Gastroesophageal sphincter (tissue), 3 donors: ENCODE results near the gene CSRP1.
A peak's percentile ranks its signal among the peaks of the same experiment; 100 is the strongest.

ENCODE experiments used
- POLR2A ChIP-seq, 2 donors: fragments of 450-650 bp; IDR thresholded peaks; one replicate each; pipeline ENCODE4 v1.6.1; 2017; ENCODE audit warnings: antibody characterized with exemption in 2 of 2, mild to moderate bottlenecking in 2 of 2, moderate library complexity in 1 of 2
- POLR2AphosphoS5 ChIP-seq: sonication (generic); formaldehyde crosslinking; IDR thresholded peaks from one replicate; pipeline ENCODE4 v1.6.1; 2017; ENCODE audit warnings: antibody characterized with exemption
- TF ChIP-seq, protein P1 (sequence below), 4 experiments: fragments of 200-600 bp in 2 of 4; fragments of 450-650 bp in 2 of 4; sonication (generic) in 1 of 4; IDR thresholded peaks; one replicate each; pipeline ENCODE4 v1.5.1; 2017 to 2019; ENCODE audit warnings: antibody characterized with exemption in 4 of 4, mild to moderate bottlenecking in 2 of 4, moderate library complexity in 2 of 4

- no peak for TF ChIP-seq POLR2A (IDR thresholded peaks at IDR 0.05)
- TF ChIP-seq, protein P1, sequence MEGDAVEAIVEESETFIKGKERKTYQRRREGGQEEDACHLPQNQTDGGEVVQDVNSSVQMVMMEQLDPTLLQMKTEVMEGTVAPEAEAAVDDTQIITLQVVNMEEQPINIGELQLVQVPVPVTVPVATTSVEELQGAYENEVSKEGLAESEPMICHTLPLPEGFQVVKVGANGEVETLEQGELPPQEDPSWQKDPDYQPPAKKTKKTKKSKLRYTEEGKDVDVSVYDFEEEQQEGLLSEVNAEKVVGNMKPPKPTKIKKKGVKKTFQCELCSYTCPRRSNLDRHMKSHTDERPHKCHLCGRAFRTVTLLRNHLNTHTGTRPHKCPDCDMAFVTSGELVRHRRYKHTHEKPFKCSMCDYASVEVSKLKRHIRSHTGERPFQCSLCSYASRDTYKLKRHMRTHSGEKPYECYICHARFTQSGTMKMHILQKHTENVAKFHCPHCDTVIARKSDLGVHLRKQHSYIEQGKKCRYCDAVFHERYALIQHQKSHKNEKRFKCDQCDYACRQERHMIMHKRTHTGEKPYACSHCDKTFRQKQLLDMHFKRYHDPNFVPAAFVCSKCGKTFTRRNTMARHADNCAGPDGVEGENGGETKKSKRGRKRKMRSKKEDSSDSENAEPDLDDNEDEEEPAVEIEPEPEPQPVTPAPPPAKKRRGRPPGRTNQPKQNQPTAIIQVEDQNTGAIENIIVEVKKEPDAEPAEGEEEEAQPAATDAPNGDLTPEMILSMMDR (IDR thresholded peaks at IDR 0.05): no peak
- TF ChIP-seq POLR2AphosphoS5: peak; percentile 49
Observed at GRCh38 chr1:201491896-201492511, 14.9 kb downstream of the CSRP1 start.
